ENCODE data around the gene S1PR5.
"Not testable (repeated sequence)": the region's sequence is repeated elsewhere in the genome, so short reads cannot be mapped to it uniquely, and the experiment has no call there.

The S1PR5 gene

GRCh38 chr19:10517361-10517759 lies at the start of gene S1PR5:
TSS of gene S1PR5 (minus strand) at chr19:10517447. CDS start at chr19:10515011, 2,436 bp downstream.
- no peak for DNase-seq

DNA sequence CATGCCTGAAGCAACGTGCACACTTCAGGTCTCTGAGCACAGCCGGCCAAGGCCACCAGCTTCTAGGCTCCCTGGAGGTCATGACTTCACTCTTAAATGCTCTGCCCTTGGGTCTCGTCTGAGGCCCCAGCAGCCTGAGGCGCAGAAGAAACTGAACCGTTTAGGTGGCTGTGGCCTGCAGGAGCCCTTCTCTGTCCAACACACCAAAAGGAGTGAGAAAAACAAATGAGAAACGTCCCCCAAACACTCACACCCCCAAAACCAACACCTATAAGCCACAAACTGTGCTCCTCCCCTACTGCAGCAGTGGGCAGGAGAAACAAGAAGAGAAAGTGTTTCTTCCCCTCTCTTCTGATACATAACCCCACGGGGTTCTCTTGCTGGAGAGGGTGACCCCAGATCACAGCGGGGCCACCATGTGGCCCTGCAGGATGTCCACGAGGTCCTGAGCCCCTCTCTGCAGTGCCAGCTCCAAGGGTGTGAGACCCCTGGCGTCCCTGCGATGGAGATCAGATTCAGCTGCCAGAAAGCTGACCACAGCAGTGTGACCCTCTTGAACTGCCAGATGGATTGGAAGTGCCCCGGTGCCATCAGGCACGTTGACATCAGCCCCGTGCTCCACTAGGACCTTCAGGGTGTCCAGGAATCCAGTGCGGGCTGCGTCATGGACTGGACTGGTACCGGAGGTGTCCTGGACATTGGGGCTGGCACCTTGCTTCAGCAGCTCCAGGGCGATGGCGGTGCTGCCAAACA lies 49.6 kb upstream of the S1PR5 start:
- no peak for DNase-seq

DNA sequence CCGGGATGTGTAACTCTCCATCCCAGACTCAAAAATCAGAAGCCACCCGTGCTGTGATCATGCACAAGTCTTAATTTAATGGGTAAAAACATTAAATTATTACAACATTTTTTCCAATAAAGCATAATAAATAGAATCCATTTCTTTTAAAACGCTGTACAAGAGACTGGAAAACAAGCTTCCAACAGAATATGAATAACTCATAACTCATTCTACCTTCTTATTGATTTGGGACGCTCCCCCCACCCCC lies 49.1 kb upstream of the S1PR5 start:
- no peak for DNase-seq

- DNase-seq = peak in 1 of 2 experiments; percentile 60
These were observed 48.5 kb upstream of the S1PR5 start, which contains the start of gene KRI1 for GRCh38 chr19:10565567-10566407. TSS of gene KRI1 (minus strand) at chr19:10566010. CDS start at chr19:10565999, 11 bp downstream.

DNA sequence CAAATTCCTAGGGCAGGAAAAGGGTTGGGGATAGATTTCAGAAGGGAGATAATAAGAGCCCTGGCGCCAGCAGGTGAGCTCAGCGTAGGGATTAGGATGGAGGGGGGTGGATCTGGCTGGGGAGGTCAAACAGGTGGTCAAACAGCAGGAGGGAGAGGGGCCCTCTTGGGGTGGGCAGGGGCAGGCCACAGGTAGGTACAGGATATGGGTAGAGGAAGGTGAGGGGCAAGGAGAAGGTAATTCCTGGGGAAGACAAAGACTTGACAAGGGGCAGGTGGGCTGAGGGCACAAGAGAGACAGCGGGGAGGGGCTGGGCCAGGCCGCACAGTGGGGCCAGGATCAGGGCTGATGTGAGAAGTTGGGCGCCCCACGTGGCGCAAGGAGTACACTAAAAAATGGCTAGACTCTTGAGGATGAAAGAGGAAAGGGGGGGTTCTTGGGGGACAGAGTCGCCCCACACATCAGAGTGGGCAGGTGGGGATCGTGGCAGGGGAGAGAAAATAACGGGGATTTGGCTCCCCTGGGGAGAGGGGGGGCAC lies 47.9 kb upstream of the S1PR5 start:
- DNase-seq = no peak

GRCh38 chr19:10562609-10563008 lies 45.4 kb upstream of the S1PR5 start:
- no peak for DNase-seq

- DNase-seq = no peak
These were observed 42.9 kb upstream of the S1PR5 start for GRCh38 chr19:10560154-10560553.

- DNase-seq = no peak
These were observed 40.5 kb upstream of the S1PR5 start for GRCh38 chr19:10557603-10558197.

DNA sequence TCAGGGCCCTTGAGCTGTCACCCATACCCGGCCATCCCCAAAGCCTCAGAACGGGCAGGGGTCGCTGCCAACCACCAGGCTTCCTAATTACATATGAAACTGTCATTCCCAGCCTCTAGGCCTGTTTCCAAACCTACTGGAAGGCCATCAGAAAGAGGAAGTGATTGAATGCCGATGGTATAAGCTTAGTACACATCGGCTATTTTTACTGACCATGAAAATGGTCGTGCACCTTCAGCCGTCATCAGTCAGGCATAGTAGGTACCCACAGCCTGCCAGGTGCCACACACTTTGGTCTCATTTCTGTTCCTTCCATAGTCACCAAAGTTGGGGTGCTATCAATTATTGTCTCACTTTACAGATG lies 38.3 kb upstream of the S1PR5 start:
- no peak for DNase-seq

- DNase-seq = no peak
These were observed 37.7 kb upstream of the S1PR5 start for GRCh38 chr19:10554760-10555609.

- no peak for DNase-seq
These were observed 36.7 kb upstream of the S1PR5 start for GRCh38 chr19:10553943-10554381.

GRCh38 chr19:10553087-10553667 lies 35.9 kb upstream of the S1PR5 start:
- DNase-seq = no peak

DNA sequence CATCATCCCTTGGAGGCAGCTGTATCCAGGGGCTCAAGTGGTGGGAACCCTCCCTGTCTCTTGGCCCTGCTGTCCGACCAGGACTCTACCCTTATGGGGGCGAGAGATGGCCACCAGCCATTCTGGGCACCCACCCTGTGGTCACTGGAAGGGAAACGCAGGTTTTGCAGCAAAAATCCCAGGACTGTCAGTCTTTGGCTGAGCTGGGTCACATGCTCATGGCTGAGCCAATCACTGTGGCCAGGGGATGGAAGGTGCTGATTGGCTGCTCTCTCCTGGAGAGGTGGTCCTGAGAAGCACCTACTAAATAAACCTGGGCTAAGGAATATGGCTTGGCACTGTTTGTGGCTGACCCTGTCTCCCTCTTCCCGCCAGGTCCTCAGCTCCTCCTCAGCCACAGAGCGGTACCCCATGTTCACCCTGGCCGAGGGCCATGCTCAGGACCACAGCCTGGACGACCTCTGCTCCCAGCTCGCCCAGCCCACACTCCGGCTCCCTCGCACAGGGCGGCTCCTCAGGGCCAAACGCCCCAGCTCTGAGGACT lies 35.3 kb upstream of the S1PR5 start:
- no peak for DNase-seq

GRCh38 chr19:10551698-10552301 lies 34.6 kb upstream of the S1PR5 start:
- DNase-seq = no peak

- not testable (repeated sequence) for DNase-seq
These were observed 33.8 kb upstream of the S1PR5 start for GRCh38 chr19:10551006-10551405.

GRCh38 chr19:10550336-10550735 lies 33.1 kb upstream of the S1PR5 start:
- no peak for DNase-seq

DNA sequence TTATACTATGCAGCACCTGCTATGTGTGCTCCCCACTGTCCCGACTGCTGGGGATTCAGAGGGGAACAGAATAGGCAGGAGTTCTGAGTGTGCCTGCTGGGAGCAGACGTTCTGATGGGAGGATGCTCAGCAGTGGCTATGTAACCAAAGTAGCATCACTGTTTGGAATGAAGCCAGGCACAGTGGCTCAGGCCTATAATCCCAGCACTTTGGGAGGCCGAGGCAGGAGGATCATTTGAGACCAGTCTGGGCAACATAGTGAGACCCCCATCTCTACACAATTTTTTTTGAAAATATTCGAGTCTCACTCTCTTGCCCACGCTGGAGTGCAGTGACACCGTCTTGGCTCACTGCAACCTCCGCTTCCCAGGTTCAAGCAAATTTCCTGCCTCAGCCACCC lies 32.5 kb upstream of the S1PR5 start:
- no peak for DNase-seq

GRCh38 chr19:10548746-10549276 lies 31.6 kb upstream of the S1PR5 start:
- DNase-seq = no peak

- DNase-seq = no peak
These were observed 29.6 kb upstream of the S1PR5 start for GRCh38 chr19:10546817-10547216.

DNA sequence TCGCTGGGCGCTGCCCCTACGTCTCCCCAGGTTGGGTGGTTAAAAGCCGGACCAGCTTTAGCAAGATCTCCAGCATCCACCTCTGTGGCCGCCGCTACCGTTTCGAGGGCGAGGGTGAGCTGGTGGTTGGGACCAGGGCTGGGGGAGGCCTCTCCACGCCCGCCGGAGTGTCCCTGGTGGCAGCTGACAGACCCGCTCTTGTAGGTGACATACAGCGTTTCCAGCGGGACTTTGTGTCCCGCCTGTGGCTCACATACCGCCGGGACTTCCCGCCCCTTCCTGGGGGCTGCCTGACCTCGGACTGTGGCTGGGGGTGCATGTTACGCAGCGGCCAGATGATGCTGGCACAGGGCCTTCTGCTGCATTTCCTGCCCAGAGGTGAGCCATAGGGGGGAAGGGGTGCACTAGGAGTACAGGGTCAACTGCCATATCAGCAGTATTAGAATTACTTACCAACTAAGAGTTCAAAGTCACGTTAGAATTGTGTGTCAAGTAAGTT lies 27.6 kb upstream of the S1PR5 start:
- DNase-seq = no peak

DNA sequence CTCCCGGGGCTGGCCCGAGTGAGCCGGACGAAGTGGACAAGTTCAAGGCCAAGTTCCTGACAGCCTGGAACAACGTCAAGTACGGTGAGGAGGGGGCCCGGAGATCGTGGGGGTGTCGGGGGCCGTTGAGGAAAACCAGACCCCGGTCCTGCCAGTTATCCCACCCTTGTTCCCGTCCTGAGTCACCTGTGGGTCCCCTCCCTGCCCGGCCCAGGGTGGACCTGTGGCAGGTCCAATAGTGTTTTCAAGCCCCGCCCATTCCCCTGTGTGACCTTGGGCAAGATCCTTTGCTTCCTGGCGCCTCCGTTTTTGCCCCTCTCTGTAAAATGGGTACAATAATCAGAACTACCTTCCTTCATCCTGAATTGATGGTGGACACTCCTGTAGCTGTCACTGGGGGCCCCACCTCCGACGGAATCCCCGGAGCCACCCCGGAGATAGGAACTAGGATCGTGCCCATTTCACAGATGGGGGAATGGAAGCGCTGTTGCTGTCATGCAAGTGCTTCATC lies 27.1 kb upstream of the S1PR5 start:
- no peak for DNase-seq

Measured in cerebellar nuclear complex (tissue), 1 donor.